Cardiac fibroblast (primary cell): ENCODE data around the gene PTK6.

Source experiments
- DNase-seq, 2 donors: peaks; one replicate each; pipeline versions ENCODE4 v3.0.0 to v3.0.0-alpha.2; 2010; ENCODE audit warnings: low read depth in 2 of 2
- H3K4me3 ChIP-seq, 2 donors: replicated peaks in 1 of 2; 1 replicate in 1 of 2; 2 replicates in 1 of 2; pipeline ENCODE4 v1.5.1; 2011; ENCODE audit warnings: low read depth in 2 of 2, low read length in 2 of 2, mild to moderate bottlenecking in 2 of 2, moderate library complexity in 1 of 2
- CTCF ChIP-seq: IDR thresholded peaks from one replicate; pipeline ENCODE4 v1.5.1; 2011; ENCODE audit warnings: low read depth, mild to moderate bottlenecking, low read length, inconsistent platforms

PTK6 gene

GRCh38 chr20:63494420-63495166 is 42.6 kb downstream of the PTK6 start:
- H3K4me3 ChIP-seq: no peak overlapping the region
- DNase-seq: no peak
- no peak for TF ChIP-seq CTCF

GRCh38 chr20:63494084-63494419 is 43.1 kb downstream of the PTK6 start:
- TF ChIP-seq CTCF: no peak
- no peak for DNase-seq
- H3K4me3 ChIP-seq: no peak overlapping the region

- TF ChIP-seq CTCF: no peak
- H3K4me3 ChIP-seq: no peak overlapping the region
- DNase-seq: no peak
Measured at GRCh38 chr20:63493563-63494020, 43.6 kb downstream of the PTK6 start.

GRCh38 chr20:63492982-63493381 is 44.2 kb downstream of the PTK6 start:
- TF ChIP-seq CTCF: no peak
- no peak overlapping the region for H3K4me3 ChIP-seq
- no peak for DNase-seq

GRCh38 chr20:63492518-63492917 is 44.7 kb downstream of the PTK6 start:
- DNase-seq: no peak
- H3K4me3 ChIP-seq: no peak overlapping the region
- no peak for TF ChIP-seq CTCF

- DNase-seq: no peak
- no peak for TF ChIP-seq CTCF
Measured at GRCh38 chr20:63491635-63492230, 45.4 kb downstream of the PTK6 start.

More at GRCh38 chr20:63491635-63492230, 45.4 kb downstream of the PTK6 start:
- no peak overlapping the region for H3K4me3 ChIP-seq
